Measurements from ENCODE around the gene PKDCC.

The PKDCC gene

GRCh38 chr2:42049221-42050009 is 1.6 kb downstream of the PKDCC start:
- DNase-seq (ENCODE audit: low read depth in 2 of 2) = no peak

GRCh38 chr2:42050010-42050702 is 2.3 kb downstream of the PKDCC start:
- no peak for DNase-seq (ENCODE audit: low read depth in 2 of 2)

GRCh38 chr2:42050703-42051542 is 3.1 kb downstream of the PKDCC start:
- DNase-seq (ENCODE audit: low read depth in 2 of 2) = no peak

DNA sequence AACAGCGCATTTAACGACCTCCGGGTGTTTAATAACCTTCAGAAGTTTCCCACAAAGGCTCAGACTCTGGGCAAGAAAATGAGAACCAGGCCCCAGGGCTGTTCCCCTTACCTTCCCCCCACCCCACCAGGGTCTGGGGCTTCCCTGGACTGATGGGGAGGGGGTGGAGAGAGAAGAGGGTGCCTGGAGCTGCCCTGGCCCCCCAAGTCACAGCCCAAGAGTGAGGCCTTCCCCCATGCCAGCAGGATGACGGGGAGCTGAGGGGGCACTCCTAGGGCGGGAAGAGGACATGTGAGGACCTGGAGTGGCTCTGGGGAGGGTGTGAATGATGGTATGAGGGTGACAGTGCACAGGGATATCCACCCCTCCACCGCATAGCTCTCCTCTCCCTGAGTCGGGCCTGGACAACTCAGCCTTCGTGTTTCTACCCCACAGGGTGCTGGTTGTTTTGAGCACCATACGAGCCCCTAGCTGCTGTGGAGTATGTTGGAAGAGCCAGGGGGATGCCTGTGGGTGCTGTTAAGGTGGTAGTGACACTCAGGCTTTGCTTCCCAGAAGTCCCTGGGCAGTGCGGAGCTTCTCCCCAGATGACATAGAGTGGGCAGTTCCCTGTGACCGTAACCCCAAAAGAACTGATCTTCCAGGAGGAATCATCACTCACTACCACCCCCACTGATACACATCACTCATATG is 3.9 kb downstream of the PKDCC start:
- DNase-seq (ENCODE audit: low read depth in 2 of 2) = no peak

GRCh38 chr2:42052702-42053481 is 5.1 kb downstream of the PKDCC start:
- DNase-seq (ENCODE audit: low read depth in 2 of 2) = no peak

DNA sequence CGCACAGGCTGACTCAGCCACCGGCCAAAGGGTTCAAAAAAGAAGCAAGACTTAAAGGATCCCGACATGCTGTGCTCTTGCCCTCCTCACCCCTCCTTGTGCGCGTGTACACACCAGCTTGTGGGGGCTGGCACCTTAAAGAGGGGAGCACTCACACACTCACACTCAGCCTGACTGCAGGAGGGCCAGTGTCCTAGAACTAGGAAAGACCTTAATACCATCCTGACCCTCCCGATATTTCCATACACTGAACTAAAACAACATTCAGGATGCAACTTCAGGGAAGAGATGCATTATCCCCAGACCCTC is 5.6 kb downstream of the PKDCC start:
- no peak for DNase-seq (ENCODE audit: low read depth in 2 of 2)

- DNase-seq (ENCODE audit: low read depth in 2 of 2) = no peak
These were observed 6.2 kb downstream of the PKDCC start for GRCh38 chr2:42053791-42054701.

DNA sequence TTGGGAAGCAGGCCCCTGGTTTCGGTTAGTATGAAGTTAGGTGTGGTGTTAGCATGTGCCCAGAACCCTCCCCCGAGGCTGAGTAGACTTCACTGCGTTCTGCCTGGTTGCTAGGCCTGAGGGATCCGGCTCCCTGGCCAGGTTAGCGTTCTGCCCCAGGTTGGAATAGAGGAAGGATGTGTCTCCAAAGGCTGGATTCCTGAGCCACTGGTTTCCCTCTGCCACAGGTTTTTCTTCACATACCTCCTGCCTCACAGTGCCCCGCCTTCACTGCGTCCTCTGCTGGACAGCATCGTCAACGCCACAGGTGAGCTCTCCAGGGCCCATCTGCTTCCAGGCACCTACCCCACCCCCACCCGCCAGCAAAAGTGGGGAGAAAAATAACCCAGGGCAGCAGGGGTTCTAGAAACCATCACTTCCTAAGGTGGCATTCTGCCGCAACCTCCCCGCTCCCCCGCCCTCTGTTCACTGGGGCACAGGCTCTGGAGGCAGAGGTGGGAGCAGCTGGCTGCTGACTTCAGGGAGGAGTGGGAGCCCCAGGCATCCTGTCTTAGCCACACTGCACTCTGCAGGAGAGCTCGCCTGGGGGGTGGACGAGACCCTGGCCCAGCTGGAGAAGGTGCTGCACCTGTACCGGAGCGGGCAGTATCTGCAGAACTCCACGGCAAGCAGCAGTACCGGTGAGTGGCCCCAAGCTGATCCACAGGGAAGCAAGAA is 7.1 kb downstream of the PKDCC start:
- DNase-seq (ENCODE audit: low read depth in 2 of 2) = no peak

GRCh38 chr2:42055573-42056514 is 8.0 kb downstream of the PKDCC start:
- DNase-seq (ENCODE audit: low read depth in 2 of 2) = no peak

- no peak for DNase-seq (ENCODE audit: low read depth in 2 of 2)
These were observed 9.5 kb downstream of the PKDCC start for GRCh38 chr2:42057159-42057901.

DNA sequence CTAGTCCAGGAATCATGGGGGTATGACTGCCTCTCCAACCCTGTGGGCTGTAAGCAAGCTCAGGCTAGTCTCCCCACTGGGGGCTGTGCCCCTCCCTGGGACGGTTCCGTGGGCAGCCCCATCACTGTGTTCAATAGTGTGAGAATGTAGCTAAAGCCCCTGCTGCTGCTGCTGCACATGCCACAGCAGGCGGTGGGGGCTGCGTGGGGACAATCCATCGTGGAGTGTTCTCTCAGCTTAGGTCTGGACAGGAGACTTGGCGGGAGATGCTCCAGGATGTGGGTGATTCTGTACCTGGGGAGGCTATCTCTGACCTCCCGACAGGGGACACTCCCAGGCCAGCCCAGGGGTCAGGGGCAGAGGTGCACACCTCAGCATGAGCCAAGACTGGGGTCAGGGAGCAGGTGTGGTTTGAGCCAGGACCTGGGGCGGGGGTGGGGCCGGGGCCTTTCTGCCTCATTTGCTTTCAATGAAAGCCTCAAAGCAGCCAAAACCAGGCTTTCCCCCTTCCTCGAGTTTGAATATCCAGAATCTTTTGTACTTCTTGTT is 10.2 kb downstream of the PKDCC start:
- DNase-seq (ENCODE audit: low read depth in 2 of 2) = no peak

GRCh38 chr2:42059261-42059898 is 11.6 kb downstream of the PKDCC start:
- no peak for DNase-seq (ENCODE audit: low read depth in 2 of 2)

- DNase-seq (ENCODE audit: low read depth in 2 of 2) = no peak
These were observed 12.2 kb downstream of the PKDCC start for GRCh38 chr2:42060028-42060427.

GRCh38 chr2:42060718-42061619 is 13.1 kb downstream of the PKDCC start:
- no peak for DNase-seq (ENCODE audit: low read depth in 2 of 2)

DNA sequence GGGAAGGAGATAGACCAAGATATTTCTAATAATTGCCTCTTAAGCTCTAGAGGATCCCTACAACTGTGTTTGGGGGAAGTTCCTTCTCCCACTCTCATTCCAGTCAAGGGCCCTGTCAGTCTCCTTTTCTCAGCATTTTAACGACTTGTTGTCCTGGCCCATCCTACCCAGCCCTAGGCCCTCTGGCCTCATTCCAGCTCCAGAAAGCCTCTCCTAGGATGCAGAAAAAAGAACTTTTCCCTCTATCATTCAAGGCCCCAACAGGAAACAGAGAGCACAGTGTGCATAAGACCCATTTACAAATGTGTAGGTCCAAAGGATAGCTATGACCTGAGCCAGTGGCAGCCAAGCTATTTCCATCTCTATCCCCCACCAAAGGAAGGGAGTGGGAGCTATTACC is 14.0 kb downstream of the PKDCC start:
- DNase-seq (ENCODE audit: low read depth in 2 of 2) = no peak

Data from stimulated activated CD8-positive, alpha-beta memory T cell treated with anti-CD3 and anti-CD28 coated beads, Interleukin-2, amount 100 ng/mL, for 1 hour (primary cell).